Pulmonary artery endothelial cell (primary cell): Measurements from ENCODE around the gene HCFC1. TPM values are rescaled to one million over a fixed set of nuclear protein-coding genes. Genes with fewer than 3 reads are reported as not detected.

ENCODE experiments used
- DNase-seq: peaks from one replicate; pipeline ENCODE4 v3.0.0-alpha.2; 2011; ENCODE audit warnings: low read depth, low spot score
- total RNA-seq: library from RNA; depleted of rRNA; stranded (reverse); fragments of >200 nt; gene quantifications from 2 replicates; pipeline ENCODE4 v1.2.3, GENCODE V29; 2014

The HCFC1 gene
- 14.8 and 22.9 TPM in 2 replicates for total RNA-seq

DNA sequence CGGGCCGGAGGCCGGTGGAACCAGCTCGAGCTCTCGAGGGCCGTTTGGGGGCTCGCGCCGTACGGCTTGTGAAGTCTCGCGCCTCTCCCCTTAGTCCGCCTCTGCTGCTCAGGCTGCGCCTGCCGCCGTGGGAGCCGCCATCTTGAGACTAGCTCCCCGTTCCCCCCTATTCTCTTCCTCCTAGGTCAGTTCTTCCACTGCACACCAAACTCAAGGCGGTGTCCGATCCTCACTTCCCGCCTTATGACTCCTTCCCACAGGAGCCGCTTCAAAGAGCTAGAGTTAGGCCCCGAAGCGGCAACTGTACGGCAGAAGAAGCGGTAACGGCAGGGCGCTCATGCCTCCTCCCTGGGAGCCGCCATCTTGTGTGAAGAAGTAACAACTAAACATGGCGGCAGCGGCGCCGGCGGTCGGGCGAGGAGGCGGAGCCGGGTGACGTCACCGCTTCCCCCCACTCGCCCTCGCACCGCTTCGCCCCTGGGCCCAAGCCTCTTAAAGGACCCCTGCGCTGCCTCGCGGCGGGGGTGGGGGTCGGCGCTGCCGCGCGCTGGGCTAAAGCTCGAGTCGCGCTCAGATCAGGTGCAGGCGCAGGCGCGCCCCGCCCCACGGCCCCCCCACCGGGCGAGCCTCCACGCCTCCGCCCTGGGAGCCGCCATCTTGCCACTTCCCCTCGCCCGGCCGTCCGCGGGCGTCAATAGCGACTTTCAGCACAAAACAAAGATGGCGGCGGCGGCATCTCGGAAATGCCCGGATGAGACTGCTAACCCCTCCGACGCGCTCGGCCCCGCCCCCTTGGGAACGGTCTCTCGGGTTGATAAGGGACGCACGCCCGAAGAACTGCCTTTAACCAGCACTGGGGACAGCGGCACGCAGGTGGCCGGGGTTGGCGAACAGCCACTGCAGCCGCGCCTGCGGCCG, at the start of gene HCFC1:
TSS of gene HCFC1 (minus strand) at position 369 of the 918 bp plus-strand sequence. CDS start 978 bp downstream, outside the sequence.
- no peak for DNase-seq

DNA sequence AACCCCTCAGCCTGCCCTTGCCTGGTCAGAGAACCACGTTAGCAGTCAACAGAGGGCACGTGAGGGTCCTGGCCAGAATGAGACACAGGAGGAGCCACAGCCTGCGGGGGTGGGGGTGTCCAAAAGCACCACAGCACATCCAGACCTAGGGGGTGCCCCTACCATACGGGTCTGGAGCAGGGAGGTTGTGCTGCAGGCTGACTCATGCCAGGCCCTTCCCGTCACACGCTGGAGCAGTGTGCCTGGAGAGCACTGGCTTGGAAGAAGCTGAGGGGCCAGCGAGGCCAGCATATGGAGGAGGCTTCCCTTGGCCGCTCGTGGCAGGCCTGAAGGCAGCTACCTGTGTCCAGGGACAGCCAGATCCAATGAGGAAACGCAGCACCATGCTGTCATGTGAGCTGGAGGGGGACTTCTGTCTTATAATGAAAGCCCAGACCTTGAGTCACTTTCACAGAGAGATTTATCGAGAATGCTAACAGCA, 49.6 kb upstream of the HCFC1 start:
- DNase-seq, result peak; percentile 30

DNA sequence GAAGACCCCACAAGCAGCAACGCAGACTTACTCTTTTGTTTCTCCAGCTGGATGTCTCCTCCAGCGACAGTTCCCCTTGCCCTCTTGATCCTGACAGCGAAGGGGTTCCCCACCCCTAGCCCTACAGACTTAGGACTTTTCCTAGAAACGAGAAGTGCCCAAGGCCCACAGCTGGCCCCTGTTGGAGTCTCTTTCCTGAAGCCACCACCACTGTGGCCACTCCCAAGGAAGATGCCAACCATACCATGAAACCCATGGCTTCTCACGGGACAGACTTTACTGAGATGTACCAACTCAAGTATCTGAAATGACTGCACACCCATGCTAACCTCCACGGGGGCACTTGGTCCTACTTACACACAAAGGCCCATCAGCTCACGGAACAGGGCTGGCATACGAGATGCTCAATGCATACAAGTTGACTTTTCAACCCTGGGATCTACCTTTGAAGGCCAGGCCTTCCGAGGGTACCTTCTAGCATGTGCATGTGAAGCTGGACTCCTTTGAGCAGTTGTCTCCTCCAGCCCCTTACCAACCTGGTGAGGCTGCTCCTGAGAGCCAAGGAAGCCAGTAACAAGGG, 49.0 kb upstream of the HCFC1 start:
- no peak for DNase-seq

DNA sequence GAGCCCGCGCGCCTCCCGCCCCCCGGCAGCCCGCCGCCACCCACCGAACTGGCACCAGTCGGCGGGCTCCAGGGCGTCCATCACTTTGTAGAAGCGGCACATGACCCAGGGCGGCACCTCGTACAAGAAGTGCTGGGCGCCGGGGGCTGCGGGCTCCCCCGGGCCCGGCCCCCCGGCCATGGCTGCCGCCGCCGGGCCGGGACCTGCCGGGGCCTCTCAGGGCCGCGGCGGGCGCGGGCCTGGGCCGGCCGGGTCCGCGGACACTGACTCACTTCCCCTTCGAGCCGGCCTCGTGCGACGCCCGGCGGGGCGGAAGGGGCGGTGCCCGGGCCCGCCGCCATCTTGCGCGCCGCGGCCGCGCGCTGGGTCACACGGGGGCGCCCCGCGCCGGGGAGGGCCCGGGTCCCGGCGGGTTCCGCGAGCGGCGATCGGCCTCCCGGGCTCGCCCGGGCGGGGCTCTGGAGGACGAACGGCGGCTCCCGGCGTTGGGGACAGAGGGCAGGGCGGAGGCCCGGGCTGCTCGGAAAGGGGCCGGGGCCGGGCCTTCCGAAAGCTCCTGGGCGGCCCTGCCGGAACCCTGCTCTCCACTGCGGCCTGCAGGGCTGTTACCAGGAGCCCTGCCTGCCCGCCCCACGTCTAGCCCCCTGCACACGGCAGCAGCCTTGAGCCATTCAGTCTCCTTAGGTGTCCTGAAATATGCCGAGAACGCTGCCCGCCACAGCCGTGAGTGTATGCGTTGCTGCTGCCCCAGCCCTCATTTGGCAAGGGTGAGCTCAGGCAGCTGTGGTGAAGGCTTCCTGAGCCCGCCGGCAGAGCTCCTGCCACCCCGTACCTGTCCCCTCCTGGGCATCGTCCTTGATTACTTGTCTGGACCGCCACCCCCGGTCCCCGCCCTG, 48.3 kb upstream of the HCFC1 start, which contains the start of gene IRAK1:
TSS of gene IRAK1 (minus strand) at position 270 of the 896 bp plus-strand sequence. CDS start at position 180, 90 bp downstream.
- DNase-seq, result no peak

DNA sequence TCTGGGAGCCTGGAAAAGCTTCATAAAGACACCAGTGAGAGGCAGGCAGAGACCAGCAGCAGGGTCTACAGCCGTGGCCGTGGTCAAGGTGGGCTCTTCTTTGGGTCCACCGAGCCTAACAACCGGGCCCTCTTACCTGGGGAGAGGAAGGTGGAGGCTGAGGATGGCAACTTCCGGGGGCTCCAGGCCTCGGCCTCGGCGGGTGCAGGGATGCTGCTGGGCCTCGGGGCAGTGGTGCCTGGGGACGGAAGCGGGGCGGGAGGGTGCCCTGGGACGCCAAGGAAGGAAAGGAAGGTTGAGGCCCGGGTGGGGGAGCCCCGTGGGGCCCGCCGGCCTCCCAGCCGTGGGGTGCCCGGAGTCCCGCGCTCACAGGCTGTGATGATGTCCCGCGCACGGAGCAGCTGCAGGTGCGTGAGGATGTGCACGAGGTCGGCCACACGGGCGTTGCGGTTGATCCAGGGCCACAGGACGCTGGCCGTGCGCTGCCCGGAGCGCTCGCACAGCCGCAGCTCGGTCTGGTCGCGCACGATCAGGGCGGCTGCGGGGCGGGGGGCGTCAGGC, 47.5 kb upstream of the HCFC1 start:
- DNase-seq, result no peak

DNA sequence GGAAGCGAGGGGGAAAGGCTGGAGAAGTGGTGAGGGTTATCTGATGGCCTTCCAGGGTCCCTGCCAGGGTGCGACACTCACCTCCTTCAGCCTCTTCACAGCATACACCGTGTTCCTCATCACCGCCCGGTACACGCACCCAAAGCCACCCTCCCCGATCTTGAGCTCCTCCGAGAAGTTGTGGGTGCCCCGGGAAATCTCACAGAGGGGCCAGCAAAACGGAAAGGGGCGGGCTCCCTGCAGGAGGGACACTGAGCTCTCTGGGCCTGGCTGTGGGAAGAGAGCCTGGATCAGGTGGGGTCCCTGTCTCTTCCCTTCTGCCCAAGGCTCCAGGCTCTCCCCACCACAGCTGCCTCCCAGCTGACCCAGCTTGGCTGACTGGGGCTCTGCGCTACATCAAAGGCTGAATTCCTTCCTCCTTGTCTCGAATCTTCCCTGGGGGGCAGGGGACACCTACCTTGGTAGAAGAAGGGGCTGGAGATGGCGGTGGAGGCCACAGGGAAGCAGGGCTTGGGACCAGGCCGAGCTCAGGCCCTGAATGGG, 47.0 kb upstream of the HCFC1 start:
- no peak for DNase-seq

DNA sequence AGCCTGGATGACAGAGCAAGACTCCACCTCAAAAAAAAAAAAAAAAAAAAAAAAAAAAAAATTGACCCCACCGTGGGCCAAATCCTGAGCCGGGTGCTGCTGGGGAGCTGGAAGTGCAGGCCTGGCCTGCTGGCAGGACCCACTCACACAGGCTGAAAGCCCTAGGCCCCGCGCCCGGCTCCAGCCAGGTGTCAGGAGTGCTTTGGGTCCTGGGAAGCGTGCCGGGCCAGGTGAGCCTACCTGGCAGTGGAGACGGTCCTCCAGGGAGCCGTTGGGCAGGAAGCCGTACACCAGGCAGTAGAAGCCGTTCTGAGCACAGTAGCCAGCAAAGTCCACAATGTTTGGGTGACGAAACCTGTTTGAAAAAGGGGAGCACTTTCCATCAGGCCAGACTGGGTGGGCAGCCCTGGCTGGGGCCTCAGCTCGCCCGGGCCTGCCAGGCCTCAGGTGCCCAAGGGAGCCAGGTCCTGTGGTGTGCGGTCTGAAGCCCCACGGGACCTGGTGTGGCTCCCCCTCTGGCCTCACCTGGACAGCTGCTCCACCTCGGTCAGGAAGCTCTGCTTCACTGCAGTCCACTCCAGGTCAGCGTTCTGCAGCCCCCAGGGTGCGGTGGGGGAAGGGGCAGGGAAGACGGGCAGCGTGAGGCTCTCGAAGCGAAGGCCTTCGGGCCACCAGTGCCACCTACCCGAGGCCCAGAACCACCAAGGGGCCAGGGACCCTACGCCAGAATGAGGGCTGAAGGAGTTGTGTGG, 46.3 kb upstream of the HCFC1 start:
- no peak for DNase-seq

DNA sequence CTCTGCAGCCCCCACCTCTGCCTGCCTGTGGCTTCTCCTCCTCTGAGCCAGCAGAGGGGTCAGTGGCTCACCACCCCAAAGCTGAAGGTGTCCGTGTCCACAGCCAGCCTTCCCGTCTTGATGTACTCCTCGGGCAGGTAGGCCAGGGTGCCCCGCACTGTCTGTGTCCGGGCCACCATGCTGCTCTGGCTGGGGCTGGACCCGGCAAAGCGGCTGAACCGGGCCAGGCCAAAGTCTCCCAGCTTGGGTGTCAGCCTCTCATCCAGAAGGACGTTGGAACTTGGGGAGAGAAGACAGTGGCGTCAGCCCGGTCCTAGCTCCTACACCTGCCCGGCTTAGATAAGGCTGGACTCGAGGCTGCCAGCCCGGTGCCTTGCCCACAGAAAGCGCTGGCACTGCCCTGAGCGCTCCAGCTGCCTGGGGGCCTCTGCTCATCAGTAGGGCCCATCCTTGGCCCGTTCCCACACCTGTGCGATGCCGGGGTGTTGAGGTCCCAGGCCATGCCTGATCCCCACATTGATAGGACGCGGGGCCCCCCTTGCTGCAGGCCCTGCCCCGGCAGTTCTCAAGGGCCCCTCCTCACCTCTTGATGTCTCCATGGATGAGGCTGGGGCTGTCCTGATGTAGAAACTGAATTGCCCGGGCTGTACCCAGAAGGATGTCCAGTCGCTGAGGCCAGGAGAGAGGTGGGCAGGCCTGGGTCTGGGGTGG, 44.9 kb upstream of the HCFC1 start:
- no peak for DNase-seq

DNA sequence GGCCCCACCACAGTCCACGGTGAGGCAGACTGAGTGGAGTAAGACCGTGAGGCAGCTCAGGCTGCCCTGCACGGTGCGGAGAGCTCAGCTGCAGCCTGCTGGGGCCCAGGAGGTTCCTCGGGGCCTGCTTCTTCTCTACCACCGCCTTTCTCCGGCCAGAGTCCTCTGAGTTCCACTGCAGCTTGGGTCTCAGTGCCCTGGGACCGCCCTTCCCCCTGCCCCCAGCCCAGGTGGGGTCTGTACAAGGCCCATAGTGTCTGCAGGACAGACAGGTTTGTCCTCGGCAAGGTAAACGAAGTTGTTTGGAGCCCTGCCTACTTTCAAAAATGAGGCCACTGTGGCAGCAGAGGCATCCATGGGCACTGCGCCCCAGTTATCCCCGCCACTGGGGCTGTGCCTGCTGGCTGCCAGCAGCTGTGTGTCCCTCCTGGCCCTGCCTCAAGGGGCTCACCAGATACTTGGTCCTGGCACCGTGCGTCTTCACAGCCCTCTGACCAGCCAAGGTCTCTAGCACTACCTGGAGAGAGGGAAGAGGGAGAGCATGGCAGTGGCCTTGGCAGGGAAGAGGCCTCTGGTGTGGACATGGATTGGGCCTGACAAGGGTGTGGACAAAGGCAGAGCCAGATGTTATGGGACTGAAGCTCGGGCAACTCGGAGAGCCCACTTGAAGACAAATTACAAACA, 44.1 kb upstream of the HCFC1 start:
- DNase-seq, result no peak

DNA sequence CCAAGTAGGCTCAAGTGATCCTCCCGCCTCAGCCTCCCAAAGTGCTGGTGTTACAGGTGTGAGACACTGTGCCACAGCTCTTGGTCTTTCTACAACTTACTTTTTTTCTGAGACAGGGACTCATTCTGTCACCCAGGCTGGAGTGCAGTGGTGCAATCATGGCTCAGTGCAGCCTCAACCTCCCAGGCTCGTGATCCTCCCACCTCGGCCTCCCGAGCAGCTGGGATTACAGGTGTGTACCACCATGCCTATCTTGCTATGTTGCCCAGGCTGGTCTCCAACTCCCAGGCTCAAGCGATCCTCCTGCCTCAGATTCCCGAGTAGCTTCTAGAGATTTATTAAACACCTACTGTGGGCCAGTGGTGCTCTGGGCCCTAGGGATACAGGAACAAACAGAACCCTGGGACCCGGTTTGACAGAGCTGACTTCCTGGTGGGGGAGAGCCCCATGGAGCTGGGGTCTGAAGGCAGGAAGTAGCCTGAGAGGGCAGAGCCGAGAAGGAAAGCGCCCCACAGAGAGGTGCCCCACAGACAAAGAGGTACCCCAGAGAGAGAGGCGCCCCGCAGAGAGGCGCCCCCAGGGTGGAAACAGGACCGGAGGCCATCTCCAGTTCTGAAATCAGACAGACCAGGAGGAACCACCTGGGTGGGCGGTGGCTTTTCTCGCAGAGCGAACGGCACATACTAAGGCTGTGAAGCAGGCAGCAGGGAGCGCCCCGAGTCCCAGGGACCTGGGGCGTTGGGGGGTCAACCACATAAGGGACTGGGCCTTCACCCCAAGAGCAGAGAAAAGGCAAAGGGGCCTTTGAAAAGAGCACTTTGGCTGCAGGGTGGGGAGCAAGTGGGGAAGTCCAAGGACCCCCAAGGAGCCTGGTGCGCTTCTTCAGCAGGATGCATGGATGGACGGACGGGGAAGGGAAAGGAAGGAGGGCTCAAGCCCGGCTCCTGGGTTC, 43.1 kb upstream of the HCFC1 start:
- no peak for DNase-seq

DNA sequence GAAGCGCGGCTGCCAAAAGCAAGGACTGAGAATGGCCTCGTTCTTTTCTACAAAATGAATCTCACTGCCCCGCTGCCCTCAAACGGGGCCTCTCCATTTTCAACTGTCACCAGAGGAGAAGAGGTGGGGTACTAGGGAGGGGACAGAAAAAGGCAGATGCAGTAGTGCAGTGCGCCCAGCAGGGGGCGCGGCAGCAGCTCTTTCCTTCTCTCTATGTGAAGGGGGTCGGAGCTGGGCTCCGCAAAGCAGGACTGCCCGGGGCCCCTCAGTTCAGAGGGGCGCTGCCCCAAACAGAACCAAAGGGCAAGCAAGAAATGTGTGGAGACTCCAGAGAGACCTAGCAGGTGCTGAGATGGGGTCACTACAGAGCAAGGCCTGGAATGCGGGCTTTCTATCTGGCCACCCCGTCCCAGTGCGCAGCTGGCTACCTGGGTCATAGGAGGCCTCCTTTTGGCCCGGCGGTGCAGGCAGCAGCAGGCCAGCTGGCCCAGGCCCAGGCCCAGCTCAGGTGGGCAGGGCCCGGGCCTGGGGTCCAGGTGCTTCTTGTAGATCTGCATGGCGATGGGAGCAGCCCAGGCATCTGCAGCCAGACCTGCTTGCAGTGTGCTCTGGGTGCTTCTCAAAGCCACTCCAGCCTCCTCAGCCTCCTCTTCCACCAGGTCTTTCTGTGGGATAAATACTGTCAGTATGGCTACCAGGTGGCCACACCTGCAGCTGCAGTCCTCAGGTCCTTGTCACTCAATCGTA, 42.2 kb upstream of the HCFC1 start:
- no peak for DNase-seq

DNA sequence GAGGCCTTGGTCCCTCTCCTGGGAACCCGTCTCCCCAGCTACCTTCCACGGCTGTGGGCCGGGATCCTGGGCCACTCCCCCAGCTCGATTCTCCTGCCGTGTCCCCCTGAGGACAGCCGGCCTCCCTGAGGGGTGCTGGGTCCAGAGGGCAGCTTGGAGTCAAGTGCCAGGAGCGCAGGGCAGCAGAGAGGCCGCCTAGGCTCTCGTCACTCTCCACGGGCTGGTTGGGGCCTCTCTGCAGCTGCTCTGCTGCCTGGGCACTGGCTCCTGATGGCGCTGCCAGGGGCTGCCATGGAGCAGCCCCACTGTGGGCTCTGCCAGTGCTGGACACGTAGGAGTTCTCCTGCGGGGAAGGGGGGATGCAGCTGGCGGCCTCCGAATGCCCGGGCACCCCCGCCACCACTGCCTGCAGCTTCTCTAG, 41.4 kb upstream of the HCFC1 start:
- no peak for DNase-seq

DNA sequence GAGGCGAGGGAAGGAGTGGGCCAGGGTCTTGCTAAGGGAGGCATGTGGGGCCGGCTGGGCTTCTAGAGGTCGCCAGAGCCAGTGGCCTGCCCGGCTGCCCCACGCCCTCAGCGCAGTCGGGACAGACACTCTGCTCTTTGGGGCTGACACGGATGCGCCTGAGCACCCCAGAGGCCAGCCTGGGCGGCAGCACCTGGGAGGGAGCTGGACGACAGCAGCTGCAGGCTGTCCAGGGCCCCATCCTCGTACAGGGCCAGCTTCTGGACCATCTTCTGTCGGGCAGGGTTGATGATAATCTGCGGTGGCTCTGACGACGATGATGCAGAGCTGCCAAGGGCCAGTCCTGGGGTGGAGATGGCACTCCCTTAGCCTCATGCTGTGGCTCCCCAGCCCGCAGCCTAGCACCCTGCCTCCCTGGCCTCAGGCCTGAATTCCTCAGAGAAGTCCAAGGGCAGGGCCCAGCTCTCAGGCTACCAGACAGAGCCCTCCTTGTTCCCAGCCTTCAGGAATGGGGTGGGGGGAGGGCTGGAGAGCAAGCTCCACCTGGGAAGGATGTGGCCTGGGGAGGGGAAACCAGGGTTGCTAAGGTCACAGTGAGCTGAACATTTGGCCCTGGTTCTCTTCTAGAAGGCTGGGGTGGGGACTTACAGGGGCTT, 40.8 kb upstream of the HCFC1 start:
- DNase-seq, result no peak

DNA sequence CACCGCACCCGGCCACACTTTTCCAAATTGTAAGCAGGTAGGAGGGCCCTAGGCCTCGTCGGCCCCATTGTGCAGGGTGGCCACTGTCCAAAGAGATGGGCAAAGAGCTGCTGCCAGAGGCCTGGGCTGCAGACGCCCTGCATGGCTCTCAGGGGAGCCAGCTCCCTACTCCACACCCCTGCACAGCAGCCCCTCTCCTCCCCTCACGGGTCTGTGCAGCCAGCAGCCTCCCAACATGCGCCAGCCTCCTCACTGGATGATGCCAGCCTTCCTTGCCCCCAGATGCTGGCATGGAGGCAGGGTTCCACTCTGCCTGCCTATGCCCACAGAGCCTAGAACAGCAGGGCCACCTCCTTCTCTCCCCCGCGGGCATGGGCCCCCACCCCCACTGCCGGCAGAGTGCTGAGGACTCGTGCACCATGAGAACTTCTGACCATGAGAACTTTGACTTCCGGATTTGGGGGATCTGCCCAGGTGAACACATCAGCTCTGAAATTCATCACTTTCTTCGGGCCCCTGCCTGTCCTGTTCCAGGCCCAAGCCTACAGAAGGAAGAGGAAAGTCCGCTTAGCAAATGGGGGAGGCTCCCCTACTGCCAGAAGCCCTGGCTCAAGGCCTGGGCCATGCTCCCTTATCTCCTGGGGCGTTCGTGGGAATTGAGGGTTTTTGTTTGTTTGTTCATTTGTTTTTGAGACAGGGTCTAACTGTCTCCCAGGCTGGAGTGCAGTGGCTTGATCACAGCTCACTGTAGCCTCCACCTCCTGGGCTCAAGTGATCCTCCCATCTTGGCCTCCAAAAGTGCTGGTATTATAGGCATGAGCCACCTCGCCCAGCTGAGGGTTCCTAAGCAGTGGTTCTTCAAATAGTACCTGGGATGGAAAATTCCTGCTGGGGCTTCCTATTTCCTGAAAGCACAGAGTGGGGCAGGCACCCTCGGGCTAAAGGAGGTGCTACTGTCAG, 40.0 kb upstream of the HCFC1 start:
- DNase-seq, result no peak

DNA sequence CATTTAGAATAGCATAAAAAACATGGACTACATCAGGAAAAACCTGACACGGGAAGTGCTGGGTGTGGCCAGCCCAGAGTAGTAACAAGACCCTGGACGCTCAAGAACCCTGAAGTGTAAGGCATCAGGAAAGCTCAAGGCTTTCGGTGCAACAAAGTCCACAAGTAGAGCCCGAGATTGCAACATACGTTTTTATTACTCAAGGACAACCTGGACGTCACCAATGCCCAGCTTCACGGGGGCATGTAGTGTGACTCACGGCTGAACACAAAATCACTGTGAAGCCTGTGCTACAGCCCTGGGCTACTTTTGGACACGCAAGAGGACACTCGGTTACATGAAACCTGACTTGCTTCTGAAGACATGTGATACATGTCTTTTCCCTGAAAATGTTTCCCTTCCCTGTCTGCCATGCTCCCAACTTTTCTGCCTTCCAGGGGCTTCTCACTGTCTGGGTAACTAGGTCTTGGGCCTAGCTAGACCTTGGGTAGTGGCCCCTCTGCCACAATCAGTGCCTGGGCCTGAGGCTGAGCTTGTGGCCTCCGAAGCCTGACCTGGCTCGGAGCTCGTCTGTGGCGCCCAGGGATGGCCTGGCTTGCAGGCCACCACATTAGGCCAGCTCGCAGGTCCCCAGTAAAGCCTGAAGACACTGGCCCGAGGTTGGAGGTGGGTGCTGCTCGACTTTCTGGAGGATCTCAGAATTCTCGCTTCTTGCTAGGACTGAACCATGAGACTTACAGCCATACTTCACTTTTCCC, 38.9 kb upstream of the HCFC1 start:
- no peak for DNase-seq
